Measurements from ENCODE around the gene WDR72. TPM values are rescaled to one million over a fixed set of nuclear protein-coding genes. Genes with fewer than 3 reads are reported as not detected.

Gene WDR72
- total RNA-seq, 6 donors from 2014 or later, result 0.30 to 7.0 (median 2.5) TPM

DNA sequence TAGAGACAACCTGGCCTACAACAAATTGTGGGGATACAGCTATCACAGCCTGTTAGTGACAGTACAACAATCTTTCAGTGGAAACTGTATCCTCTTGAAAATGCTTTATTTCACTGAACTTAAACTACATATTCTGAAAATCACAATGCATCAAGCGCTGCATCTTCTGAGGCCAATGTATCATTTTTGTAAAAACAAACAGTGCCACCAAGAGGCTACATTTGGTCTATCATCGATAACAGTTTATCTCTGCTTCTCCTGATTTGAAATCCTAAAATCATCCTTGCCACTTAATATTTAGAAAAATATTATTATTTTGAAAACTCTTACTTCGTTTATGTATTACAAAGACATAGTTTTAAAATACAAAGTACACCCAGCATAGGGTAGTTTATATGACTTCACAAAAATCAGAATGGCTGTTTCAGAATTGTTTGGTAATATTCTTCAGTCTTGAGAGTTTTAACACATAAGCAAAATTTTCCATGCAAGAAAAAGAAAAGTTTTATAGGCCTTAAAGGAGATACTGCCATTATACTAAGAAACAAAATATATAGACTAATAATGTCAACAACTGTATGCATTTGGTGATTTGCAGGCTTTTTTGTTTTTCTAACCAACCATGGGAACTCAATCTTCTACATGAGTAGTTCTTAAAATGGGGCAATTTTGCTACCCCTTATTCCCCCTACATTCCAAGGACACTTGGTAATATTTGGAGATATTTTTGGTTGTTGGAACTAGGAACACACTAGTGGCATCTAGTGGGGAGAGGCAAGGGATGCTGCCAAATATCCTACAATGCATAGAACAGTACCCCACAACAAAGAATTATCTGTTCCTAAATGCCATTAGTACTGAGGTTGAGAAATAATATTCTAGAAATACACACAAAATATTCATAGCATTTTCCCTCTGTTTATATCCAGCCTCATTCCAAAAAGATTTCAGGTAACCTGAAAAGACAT is 42.3 kb downstream of the WDR72 start:
- H3K36me3 ChIP-seq, result no peaks in the 10 kb centered on the region
- H3K27ac ChIP-seq, result no peak overlapping the region
- no peaks in the 10 kb centered on the region for H3K27me3 ChIP-seq
- H3K4me3 ChIP-seq, result no peak overlapping the region
- H3K9me3 ChIP-seq, result no peaks in the 10 kb centered on the region
- DNase-seq (no peak), ATAC-seq (ENCODE audit: low FRiP score in 2 of 2) (no peak)
- 31 to 34% methylated on average over 3 of the region's 3 CpGs for WGBS, 2 donors
- H3K4me1 ChIP-seq, result no peaks in the 10 kb centered on the region
- TF ChIP-seq POLR2AphosphoS5 (IDR thresholded peaks at IDR 0.05) (no peak), EP300 (IDR thresholded peaks at IDR 0.05) (no peak), POLR2A (IDR thresholded peaks at IDR 0.05) (no peak)
- TF ChIP-seq, protein P1, sequence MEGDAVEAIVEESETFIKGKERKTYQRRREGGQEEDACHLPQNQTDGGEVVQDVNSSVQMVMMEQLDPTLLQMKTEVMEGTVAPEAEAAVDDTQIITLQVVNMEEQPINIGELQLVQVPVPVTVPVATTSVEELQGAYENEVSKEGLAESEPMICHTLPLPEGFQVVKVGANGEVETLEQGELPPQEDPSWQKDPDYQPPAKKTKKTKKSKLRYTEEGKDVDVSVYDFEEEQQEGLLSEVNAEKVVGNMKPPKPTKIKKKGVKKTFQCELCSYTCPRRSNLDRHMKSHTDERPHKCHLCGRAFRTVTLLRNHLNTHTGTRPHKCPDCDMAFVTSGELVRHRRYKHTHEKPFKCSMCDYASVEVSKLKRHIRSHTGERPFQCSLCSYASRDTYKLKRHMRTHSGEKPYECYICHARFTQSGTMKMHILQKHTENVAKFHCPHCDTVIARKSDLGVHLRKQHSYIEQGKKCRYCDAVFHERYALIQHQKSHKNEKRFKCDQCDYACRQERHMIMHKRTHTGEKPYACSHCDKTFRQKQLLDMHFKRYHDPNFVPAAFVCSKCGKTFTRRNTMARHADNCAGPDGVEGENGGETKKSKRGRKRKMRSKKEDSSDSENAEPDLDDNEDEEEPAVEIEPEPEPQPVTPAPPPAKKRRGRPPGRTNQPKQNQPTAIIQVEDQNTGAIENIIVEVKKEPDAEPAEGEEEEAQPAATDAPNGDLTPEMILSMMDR (IDR thresholded peaks at IDR 0.05), result no peak

DNA sequence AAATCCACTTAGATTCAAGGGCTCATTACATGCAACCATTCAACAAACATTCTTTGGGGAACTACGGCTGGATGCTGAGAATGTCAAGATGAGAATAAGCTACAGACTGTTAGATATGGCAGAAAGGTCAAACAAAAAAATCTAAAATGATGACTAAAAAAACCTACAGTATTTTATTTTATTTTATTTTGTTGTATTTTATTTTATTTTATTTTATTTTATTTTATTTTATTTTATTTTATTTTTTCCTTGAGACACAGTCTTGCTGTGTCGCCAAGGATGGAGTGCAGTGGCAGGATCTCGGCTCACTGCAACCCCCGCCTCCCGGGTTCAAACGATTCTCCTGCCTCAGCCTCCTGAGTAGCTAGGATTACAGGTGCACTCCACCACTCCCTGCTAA is 46.2 kb downstream of the WDR72 start:
- H3K9me3 ChIP-seq, result no peaks in the 10 kb centered on the region
- no peaks in the 10 kb centered on the region for H3K27me3 ChIP-seq
- no peak overlapping the region for H3K4me3 ChIP-seq
- DNase-seq (no peak), ATAC-seq (ENCODE audit: low FRiP score in 2 of 2) (no peak)
- no peaks in the 10 kb centered on the region for H3K36me3 ChIP-seq
- TF ChIP-seq POLR2A (IDR thresholded peaks at IDR 0.05), result no peak
- TF ChIP-seq EP300 (IDR thresholded peaks at IDR 0.05), result no peak
- TF ChIP-seq, protein P1 (IDR thresholded peaks at IDR 0.05), result no peak
- TF ChIP-seq POLR2AphosphoS5 (IDR thresholded peaks at IDR 0.05), result no peak
- no peak overlapping the region for H3K27ac ChIP-seq
- H3K4me1 ChIP-seq, result no peaks in the 10 kb centered on the region
- 88 to 94% methylated on average over 6 of the region's 6 CpGs for WGBS, 2 donors

DNA sequence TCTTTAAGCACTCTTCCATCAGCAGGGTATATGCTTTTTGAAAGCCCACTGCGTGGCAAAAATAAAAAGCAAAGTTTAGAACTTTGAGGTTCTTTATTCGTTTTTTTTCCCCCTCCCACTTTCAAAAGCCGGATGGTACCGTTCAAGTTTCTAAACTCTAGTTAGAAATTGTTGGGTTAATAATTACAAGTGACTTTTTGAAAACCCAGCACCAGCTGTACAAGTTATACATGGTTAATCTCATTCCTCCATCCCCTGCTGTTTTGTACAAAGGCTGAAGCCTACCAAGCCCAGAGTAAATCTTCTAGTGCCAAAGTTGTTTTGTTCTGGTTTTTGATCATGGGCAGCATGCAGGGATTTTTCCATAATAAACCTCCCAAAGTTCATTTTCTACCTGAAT is 48.6 kb downstream of the WDR72 start:
- Histone ChIP-seq H3K27ac (no peak overlapping the region), H3K9me3 (no peaks in the 10 kb centered on the region), H3K4me3 (no peak overlapping the region), H3K36me3 (no peaks in the 10 kb centered on the region), H3K27me3 (no peaks in the 10 kb centered on the region), H3K4me1 (no peaks in the 10 kb centered on the region)
- DNase-seq (no peak), ATAC-seq (ENCODE audit: low FRiP score in 2 of 2) (no peak)
- 61 to 72% methylated on average over 4 of the region's 4 CpGs for WGBS, 2 donors
- TF ChIP-seq POLR2AphosphoS5 (IDR thresholded peaks at IDR 0.05) (no peak), EP300 (IDR thresholded peaks at IDR 0.05) (no peak)
- TF ChIP-seq, protein P1 (IDR thresholded peaks at IDR 0.05), result no peak

DNA sequence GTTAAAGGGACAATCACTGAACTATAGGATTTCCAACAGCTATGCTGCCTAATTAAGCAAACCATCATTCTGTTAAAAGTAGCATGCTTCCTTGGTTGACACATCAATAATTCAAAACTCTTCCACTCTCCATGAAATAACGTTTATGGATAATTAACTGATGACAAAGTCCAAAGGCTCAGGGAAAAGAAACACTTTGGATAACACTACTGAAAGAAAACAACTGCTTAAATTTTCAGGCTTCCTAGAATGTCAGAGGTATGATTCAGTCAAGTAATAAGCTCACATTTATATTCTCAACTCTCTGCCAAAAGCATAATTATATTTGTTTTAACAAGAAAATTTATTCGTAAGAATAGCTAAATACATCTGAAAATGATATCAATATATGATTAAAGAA is 49.6 kb downstream of the WDR72 start:
- Histone ChIP-seq H3K36me3 (no peaks in the 10 kb centered on the region), H3K27me3 (no peaks in the 10 kb centered on the region), H3K9me3 (no peaks in the 10 kb centered on the region), H3K4me1 (no peaks in the 10 kb centered on the region), H3K4me3 (no peak overlapping the region), H3K27ac (no peak overlapping the region)
- ATAC-seq (ENCODE audit: low FRiP score in 2 of 2), result no peak
- 44 to 50% methylated on average over 2 of the region's 2 CpGs for WGBS, 2 donors
- TF ChIP-seq POLR2A (IDR thresholded peaks at IDR 0.05), result no peak
- TF ChIP-seq, protein P1 (IDR thresholded peaks at IDR 0.05), result no peak
- no peak for TF ChIP-seq EP300 (IDR thresholded peaks at IDR 0.05)
- no peak for TF ChIP-seq POLR2AphosphoS5 (IDR thresholded peaks at IDR 0.05)
- DNase-seq, result no peak

DNA sequence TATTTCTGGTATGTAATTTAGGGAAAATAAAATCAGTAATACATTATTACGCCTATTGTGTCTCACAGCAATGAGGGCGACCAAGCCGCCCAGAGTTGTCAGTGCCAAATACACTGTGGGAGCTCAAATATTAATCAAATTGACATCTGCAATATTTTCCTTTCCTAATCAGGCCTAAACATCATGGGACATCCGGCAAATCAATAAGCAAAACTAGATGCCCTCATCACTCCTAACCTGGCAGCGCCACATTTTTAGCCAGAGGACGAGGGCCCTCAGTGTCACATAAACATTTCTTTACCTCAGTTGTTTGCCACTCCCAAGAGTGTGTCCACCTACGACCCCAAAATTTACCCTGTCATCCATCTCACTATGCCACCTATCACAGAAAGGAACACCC is 64.1 kb downstream of the WDR72 start:
- no peak for DNase-seq
- TF ChIP-seq EP300 (IDR thresholded peaks at IDR 0.05), result no peak
- TF ChIP-seq POLR2A (IDR thresholded peaks at IDR 0.05), result no peak
- TF ChIP-seq, protein P1 (IDR thresholded peaks at IDR 0.05), result no peak
- TF ChIP-seq POLR2AphosphoS5 (IDR thresholded peaks at IDR 0.05), result no peak
- Histone ChIP-seq H3K4me1 (no peaks in the 10 kb centered on the region), H3K9me3 (no peaks in the 10 kb centered on the region), H3K27ac (no peak overlapping the region), H3K4me3 (no peak overlapping the region), H3K27me3 (no peaks in the 10 kb centered on the region), H3K36me3 (no peaks in the 10 kb centered on the region)
- no peak for ATAC-seq (ENCODE audit: low FRiP score in 2 of 2)
- WGBS, 2 donors, result 64 to 81% methylated on average over 7 of the region's 7 CpGs
